Activated CD4-positive, alpha-beta memory T cell treated with anti-CD3 and anti-CD28 coated beads, Interleukin-2, amount 10 ng/mL, durations not matched to agents 7 days and 5 days (primary cell): Measurements from ENCODE around the gene SOX5. TPM values are rescaled to one million over a fixed set of nuclear protein-coding genes. Genes with fewer than 3 reads are reported as not detected.

Source experiments
- CTCF ChIA-PET: fragments of 350-600 bp; sonication (Branson Sonifier 250); formaldehyde crosslinking; loops from one replicate; lab custom pipeline; 2021; ENCODE audit warnings: antibody characterized with exemption, inconsistent platforms; lab: Charles Lee
- POLR2A ChIA-PET: fragments of 350-600 bp; sonication (Branson Sonifier 250); formaldehyde crosslinking; loops from one replicate; lab custom pipeline; 2021; ENCODE audit warnings: antibody characterized with exemption; lab: Charles Lee
- DNase-seq: peaks from one replicate; pipeline ENCODE4 v3.0.0-alpha.2; 2020
- H3K27ac Mint-ChIP-seq: one replicate; pipeline ENCODE4 v1.8.0; 2021; ENCODE audit warnings: mild to moderate bottlenecking, mixed read lengths
- H3K27me3 Mint-ChIP-seq: one replicate; pipeline ENCODE4 v1.8.0; 2021; ENCODE audit warnings: mixed read lengths
- H3K36me3 Mint-ChIP-seq: one replicate; pipeline ENCODE4 v1.8.0; 2021; ENCODE audit warnings: low read depth, mixed read lengths
- H3K4me1 Mint-ChIP-seq: one replicate; pipeline ENCODE4 v1.8.0; 2021; ENCODE audit warnings: mixed read lengths
- H3K4me3 Mint-ChIP-seq: one replicate; pipeline ENCODE4 v1.8.0; 2021; ENCODE audit warnings: mild to moderate bottlenecking, mixed read lengths
- H3K9me3 Mint-ChIP-seq: one replicate; pipeline ENCODE4 v1.8.0; 2021; ENCODE audit warnings: mixed read lengths
- total RNA-seq, 2 experiments: library from RNA; stranded (reverse); gene quantifications; one replicate each; pipeline ENCODE4 v1.2.3, GENCODE V29; 2021

SOX5 gene
- total RNA-seq, 2 experiments from 2014 or later, result 0.45 to 0.75 TPM

DNA sequence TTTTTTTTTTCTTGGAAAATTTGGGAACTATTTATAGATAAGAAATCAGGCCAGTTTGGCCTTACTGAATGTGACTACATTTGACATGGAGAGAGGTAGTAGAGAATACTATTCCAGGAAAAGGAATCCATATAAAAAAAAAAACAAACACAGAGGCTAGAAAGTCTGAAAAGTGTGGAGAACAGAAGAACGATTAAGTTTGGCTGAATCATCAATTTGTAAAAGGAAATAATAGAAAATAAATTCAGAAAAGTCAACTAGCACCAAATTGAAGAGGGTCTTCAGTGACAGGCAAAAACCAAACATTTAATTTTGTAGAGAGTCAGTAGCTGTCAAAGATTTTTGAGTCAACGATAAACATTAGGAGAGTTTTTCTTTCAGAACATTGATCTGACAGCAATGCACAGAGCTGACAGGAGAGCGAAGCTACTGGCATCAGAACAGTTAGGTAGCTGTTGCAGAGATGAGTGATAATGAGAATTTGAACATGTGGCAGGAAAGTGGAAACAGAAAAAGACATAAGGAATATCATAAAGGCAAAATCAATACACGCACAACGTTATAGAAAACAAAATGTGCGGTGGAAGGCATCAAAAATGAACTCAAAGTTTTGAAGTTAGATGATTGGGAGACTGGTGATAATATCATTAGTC lies 241.2 kb downstream of the SOX5 start:
- Mint-ChIP-seq H3K36me3 (no peaks in the 10 kb centered on the region), H3K27me3 (no peaks in the 10 kb centered on the region), H3K4me3 (no peak overlapping the region), H3K9me3 (peaks cover 2% of the 10 kb centered on the region), H3K27ac (no peak overlapping the region), H3K4me1 (no peaks in the 10 kb centered on the region)
- no peak for DNase-seq
- ChIA-PET POLR2A (no interaction called here), CTCF (no interaction called here)

- Mint-ChIP-seq H3K9me3 (peaks cover 2% of the 10 kb centered on the region), H3K36me3 (no peaks in the 10 kb centered on the region), H3K27ac (no peak overlapping the region), H3K27me3 (no peaks in the 10 kb centered on the region), H3K4me1 (no peaks in the 10 kb centered on the region), H3K4me3 (no peak overlapping the region)
- CTCF ChIA-PET, result no interaction called here
- no peak for DNase-seq
- POLR2A ChIA-PET, result no interaction called here
These were observed 242.2 kb downstream of the SOX5 start for GRCh38 chr12:23707270-23707669.

DNA sequence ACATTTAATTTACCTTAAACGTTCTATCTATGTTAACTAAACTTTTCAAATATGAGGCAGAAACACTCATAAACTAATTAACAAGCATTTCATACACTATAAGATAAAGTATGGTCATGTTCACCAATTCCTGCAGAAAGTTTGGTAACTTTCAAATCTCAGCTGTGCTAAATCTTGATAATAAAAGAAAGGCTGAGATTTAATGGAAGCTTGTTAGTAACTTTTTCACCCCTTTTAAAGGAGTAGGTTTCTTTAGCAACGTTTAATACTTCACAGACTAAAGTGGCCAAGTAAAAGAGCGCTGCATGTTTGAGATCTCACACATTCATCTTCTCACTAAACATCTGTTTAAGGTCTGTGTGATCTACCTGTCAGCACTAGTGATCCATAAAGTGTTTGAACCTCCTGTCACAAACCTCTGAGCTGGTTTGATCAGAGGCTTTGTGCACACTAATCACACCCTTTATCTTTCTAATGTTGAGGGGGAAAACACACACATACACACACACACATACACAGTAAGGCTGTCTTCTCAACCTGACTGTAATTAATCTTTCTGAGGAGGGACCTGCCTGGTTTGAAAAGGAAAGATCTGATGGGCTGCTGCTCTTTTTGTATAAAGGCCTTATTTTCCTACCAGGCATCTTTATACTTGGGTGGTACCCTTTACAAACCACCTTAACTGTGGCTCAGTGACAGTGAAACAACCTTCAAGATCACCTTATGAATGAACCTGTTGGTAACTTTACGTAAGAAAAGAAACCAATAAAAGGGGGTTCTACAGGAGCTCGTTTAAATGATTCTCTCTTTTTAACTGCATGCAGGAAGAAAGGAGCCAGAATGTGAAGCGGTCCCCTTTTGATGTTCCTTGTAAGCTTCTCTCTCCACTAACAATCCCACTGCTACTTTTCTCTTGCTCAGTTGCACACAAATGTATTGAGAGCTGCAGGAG lies 244.2 kb downstream of the SOX5 start:
- CTCF ChIA-PET, result no interaction called here
- Mint-ChIP-seq H3K27me3 (no peaks in the 10 kb centered on the region), H3K4me1 (no peaks in the 10 kb centered on the region), H3K4me3 (no peak overlapping the region), H3K27ac (no peak overlapping the region), H3K9me3 (peaks cover 2% of the 10 kb centered on the region), H3K36me3 (no peaks in the 10 kb centered on the region)
- POLR2A ChIA-PET, result no interaction called here
- DNase-seq, result no peak

GRCh38 chr12:23703051-23703450 lies 246.4 kb downstream of the SOX5 start:
- Mint-ChIP-seq H3K36me3 (no peaks in the 10 kb centered on the region), H3K27ac (no peak overlapping the region), H3K27me3 (no peaks in the 10 kb centered on the region), H3K4me1 (no peaks in the 10 kb centered on the region), H3K9me3 (no peaks in the 10 kb centered on the region), H3K4me3 (no peak overlapping the region)
- ChIA-PET POLR2A (no interaction called here), CTCF (interaction anchor here (0.6 kb wide), 1 partner anchor 81 kb away, joined by 3 read pairs; no protein-coding TSS in a partner anchor)
- DNase-seq, result no peak

DNA sequence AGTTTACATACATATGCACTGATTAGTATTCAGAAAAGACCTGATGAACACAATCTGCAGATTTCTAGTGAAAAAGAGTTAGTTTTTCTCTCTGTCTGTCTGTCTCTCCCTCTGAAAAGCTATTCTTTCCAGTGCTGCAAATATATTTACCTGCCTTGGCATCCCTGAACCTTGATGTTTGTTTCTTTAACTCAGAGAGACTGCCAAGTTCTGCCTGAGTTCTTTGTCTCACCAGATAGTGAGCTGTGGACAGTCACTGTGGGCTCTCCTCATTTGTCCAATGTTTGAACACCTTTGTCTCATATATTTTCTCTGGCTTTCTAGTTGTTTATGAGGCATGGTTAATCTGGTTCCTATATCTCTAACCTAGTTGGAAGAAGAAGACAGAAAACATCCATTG lies 250.4 kb downstream of the SOX5 start:
- Mint-ChIP-seq H3K36me3 (no peaks in the 10 kb centered on the region), H3K4me1 (no peaks in the 10 kb centered on the region), H3K27ac (no peak overlapping the region), H3K4me3 (no peak overlapping the region), H3K27me3 (no peaks in the 10 kb centered on the region), H3K9me3 (no peaks in the 10 kb centered on the region)
- POLR2A ChIA-PET, result no interaction called here
- DNase-seq, result no peak
- CTCF ChIA-PET, result no interaction called here

DNA sequence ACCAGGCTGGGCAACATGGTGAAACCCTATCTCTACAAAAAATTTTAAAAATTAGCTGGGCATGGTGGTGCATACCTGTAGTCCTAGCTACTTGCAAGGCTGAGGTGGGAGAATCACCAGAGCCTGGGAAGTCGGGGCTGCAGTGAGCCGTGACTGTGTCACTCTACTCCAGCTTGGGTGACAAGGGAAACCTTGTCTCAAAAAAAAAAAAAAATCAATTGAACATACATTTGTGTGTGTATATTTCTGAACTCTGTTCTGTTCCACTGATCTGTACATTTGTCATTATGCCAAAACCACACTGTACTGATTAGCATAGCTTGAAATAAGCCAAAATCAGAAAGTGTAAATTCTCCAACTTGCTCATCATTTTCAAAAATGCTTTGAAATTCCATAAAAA lies 254.6 kb downstream of the SOX5 start:
- ChIA-PET POLR2A (no interaction called here), CTCF (no interaction called here)
- DNase-seq, result no peak
- no peaks in the 10 kb centered on the region for H3K36me3 Mint-ChIP-seq
- no peaks in the 10 kb centered on the region for H3K9me3 Mint-ChIP-seq
- H3K27me3 Mint-ChIP-seq, result no peaks in the 10 kb centered on the region
- H3K4me1 Mint-ChIP-seq, result no peaks in the 10 kb centered on the region
- no peak overlapping the region for H3K27ac Mint-ChIP-seq
- H3K4me3 Mint-ChIP-seq, result no peak overlapping the region

DNA sequence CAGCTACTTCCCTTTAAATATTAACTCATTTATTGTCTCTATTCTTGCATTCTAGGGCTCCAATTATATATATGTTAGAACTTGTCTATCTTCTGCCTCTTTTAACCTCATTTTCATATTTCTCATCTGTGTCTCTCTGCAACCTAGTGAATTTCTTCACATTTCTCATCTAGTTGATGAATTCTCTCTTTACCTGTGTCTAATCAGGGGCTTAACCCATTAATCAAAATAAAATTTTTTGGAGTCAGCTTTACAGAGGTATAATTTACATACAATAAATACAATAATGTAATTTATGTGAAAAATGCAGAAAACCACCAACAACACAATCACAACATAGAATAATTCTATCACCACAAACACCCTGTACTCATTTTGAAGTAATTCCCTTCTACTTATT lies 255.2 kb downstream of the SOX5 start:
- ChIA-PET POLR2A (no interaction called here), CTCF (no interaction called here)
- Mint-ChIP-seq H3K4me3 (no peak overlapping the region), H3K9me3 (no peaks in the 10 kb centered on the region), H3K27ac (no peak overlapping the region), H3K27me3 (no peaks in the 10 kb centered on the region), H3K4me1 (no peaks in the 10 kb centered on the region), H3K36me3 (no peaks in the 10 kb centered on the region)
- no peak for DNase-seq

- Mint-ChIP-seq H3K27ac (no peak overlapping the region), H3K36me3 (no peaks in the 10 kb centered on the region), H3K4me1 (no peaks in the 10 kb centered on the region), H3K9me3 (no peaks in the 10 kb centered on the region), H3K4me3 (no peak overlapping the region), H3K27me3 (no peaks in the 10 kb centered on the region)
- ChIA-PET CTCF (no interaction called here), POLR2A (no interaction called here)
- DNase-seq, result no peak
These were observed 261.5 kb downstream of the SOX5 start for GRCh38 chr12:23687947-23688346.

DNA sequence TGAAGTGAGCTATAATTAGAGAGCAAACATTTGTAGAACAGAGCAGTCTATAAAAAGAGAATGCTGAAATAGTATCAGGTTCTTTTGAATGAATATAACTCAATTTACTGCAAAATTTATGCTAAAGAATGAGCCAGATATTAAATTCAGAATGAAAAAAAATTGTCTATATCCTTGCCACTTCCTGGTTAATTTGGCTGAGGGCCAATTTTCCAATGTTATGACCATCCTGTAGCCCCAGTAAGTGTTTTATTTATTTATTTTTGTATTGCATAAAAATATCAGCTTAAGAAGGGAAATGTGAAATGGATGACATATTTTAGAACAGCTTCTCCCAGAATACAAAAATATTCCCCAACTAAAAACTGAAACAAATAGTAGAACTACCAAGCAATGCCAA lies 263.4 kb downstream of the SOX5 start:
- Mint-ChIP-seq H3K9me3 (no peaks in the 10 kb centered on the region), H3K4me3 (no peak overlapping the region), H3K4me1 (no peaks in the 10 kb centered on the region), H3K27me3 (no peaks in the 10 kb centered on the region), H3K36me3 (no peaks in the 10 kb centered on the region), H3K27ac (no peak overlapping the region)
- CTCF ChIA-PET, result no interaction called here
- no peak for DNase-seq
- POLR2A ChIA-PET, result no interaction called here

DNA sequence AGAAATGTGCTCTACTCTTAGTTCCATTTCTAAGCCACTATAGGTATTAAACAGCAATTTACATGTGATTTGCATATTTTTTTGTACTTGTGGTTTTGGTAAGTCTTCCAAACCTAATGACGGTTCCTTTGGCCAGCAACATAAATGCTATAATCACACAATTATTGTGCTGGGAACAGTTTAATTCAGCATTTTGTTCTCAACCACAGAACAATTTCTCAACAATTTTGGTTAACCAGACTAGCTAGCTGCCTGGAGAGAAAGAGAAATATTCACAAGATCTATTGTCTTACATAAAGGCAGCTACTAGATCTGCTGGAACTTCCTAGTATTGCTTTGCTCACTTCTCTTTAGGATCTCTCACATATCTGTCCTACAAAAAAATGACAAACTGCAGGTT lies 265.3 kb downstream of the SOX5 start:
- no peak overlapping the region for H3K4me3 Mint-ChIP-seq
- CTCF ChIA-PET, result no interaction called here
- no peaks in the 10 kb centered on the region for H3K36me3 Mint-ChIP-seq
- H3K9me3 Mint-ChIP-seq, result no peaks in the 10 kb centered on the region
- H3K27me3 Mint-ChIP-seq, result no peaks in the 10 kb centered on the region
- DNase-seq, result no peak
- no peak overlapping the region for H3K27ac Mint-ChIP-seq
- POLR2A ChIA-PET, result no interaction called here
- no peaks in the 10 kb centered on the region for H3K4me1 Mint-ChIP-seq

GRCh38 chr12:23681237-23681636 lies 268.2 kb downstream of the SOX5 start:
- Mint-ChIP-seq H3K9me3 (no peaks in the 10 kb centered on the region), H3K4me1 (no peaks in the 10 kb centered on the region), H3K4me3 (no peak overlapping the region), H3K27me3 (no peaks in the 10 kb centered on the region), H3K36me3 (no peaks in the 10 kb centered on the region), H3K27ac (no peak overlapping the region)
- POLR2A ChIA-PET, result no interaction called here
- DNase-seq, result no peak
- CTCF ChIA-PET, result no interaction called here

- ChIA-PET CTCF (no interaction called here), POLR2A (no interaction called here)
- Mint-ChIP-seq H3K27ac (no peak overlapping the region), H3K4me1 (no peaks in the 10 kb centered on the region), H3K4me3 (no peak overlapping the region), H3K36me3 (no peaks in the 10 kb centered on the region), H3K9me3 (no peaks in the 10 kb centered on the region), H3K27me3 (no peaks in the 10 kb centered on the region)
- DNase-seq, result no peak
These were observed 275.4 kb downstream of the SOX5 start for GRCh38 chr12:23674064-23674463.

DNA sequence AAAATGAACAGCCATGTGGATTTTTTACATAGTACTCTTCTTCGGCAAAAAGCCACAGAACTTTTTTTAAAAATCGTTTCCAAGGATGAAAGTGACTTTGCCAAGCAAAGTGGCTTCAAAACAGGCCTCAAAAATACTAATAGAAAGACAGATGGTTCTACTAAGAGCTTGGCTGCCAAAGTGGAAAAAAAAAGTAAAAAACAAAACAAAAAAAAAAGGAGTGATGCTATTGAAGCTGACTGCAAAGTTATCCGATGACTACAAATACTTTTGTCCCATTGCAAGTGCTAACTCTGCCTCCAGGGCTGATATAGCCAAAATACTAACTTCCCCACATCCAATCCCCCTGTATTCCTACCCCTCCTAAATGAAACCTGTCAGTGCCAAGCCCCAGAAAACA lies 277.6 kb downstream of the SOX5 start:
- ChIA-PET POLR2A (no interaction called here), CTCF (no interaction called here)
- Mint-ChIP-seq H3K4me3 (no peak overlapping the region), H3K9me3 (no peaks in the 10 kb centered on the region), H3K27me3 (no peaks in the 10 kb centered on the region), H3K27ac (no peak overlapping the region), H3K36me3 (no peaks in the 10 kb centered on the region), H3K4me1 (no peaks in the 10 kb centered on the region)
- no peak for DNase-seq

DNA sequence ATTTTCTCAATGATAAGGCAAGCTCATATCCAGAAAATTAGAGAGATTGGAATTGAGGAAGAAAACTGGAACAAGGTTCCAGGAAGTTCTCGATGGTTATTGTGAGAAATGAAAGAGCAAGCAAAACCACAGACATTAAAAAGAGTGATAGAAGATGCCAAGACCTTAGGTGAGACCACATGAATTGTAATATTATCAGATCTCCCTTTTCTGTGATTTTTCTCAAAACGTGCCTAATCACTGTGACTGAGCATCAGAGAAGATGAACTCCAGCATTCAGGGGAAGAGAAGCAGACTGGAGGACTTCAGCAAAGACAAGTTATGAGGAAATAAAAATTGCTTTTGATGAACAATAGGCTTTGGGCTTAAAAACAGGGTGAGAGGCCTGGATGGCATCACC lies 278.8 kb downstream of the SOX5 start:
- ChIA-PET CTCF (no interaction called here), POLR2A (no interaction called here)
- Mint-ChIP-seq H3K27me3 (no peaks in the 10 kb centered on the region), H3K4me3 (no peak overlapping the region), H3K36me3 (no peaks in the 10 kb centered on the region), H3K4me1 (no peaks in the 10 kb centered on the region), H3K9me3 (no peaks in the 10 kb centered on the region), H3K27ac (no peak overlapping the region)
- no peak for DNase-seq
